ENCODE measurements around the gene MED9.

Gene MED9

GRCh38 chr17:17533901-17534441 is 57.2 kb downstream of the MED9 start:
- H3K9ac ChIP-seq (ENCODE audit: insufficient read length), result no peak overlapping the region
- H3K4me3 ChIP-seq, result no peak overlapping the region
- TF ChIP-seq POLR2AphosphoS5 (IDR thresholded peaks at IDR 0.05; ENCODE audit: borderline replicate concordance, low read depth, low read length) (no peak), EZH2 (IDR thresholded peaks at IDR 0.05) (no peak), FOXP2 (optimal IDR thresholded peaks at IDR 0.05; ENCODE audit: control extremely low read depth, extremely low read length, insufficient read depth) (no peak)
- no peaks in the 10 kb centered on the region for H3K36me3 ChIP-seq (ENCODE audit: insufficient read depth, low read length)
- no peak overlapping the region for H3K27ac ChIP-seq
- DNase-seq (ENCODE audit: low read depth, low spot score), result no peak
- no peaks in the 10 kb centered on the region for H3K9me3 ChIP-seq (ENCODE audit: low read depth, low read length)

- Histone ChIP-seq H3K4me3 (no peak overlapping the region), H3K27ac (no peak overlapping the region), H3K9me3 (ENCODE audit: low read depth, low read length) (no peaks in the 10 kb centered on the region), H3K9ac (ENCODE audit: insufficient read length) (no peak overlapping the region), H3K36me3 (ENCODE audit: insufficient read depth, low read length) (no peaks in the 10 kb centered on the region)
- TF ChIP-seq POLR2AphosphoS5 (IDR thresholded peaks at IDR 0.05; ENCODE audit: borderline replicate concordance, low read depth, low read length) (no peak), FOXP2 (optimal IDR thresholded peaks at IDR 0.05; ENCODE audit: control extremely low read depth, extremely low read length, insufficient read depth) (no peak)
- DNase-seq (ENCODE audit: low read depth, low spot score), result no peak
Observed at GRCh38 chr17:17535957-17536356, 59.2 kb downstream of the MED9 start.

- no peak overlapping the region for H3K9ac ChIP-seq (ENCODE audit: insufficient read length)
- no peak for DNase-seq (ENCODE audit: low read depth, low spot score)
- no peak for TF ChIP-seq POLR2AphosphoS5 (IDR thresholded peaks at IDR 0.05; ENCODE audit: borderline replicate concordance, low read depth, low read length)
- TF ChIP-seq FOXP2 (optimal IDR thresholded peaks at IDR 0.05; ENCODE audit: control extremely low read depth, extremely low read length, insufficient read depth), result no peak
- no peak for TF ChIP-seq EZH2 (IDR thresholded peaks at IDR 0.05)
- H3K9me3 ChIP-seq (ENCODE audit: low read depth, low read length), result no peaks in the 10 kb centered on the region
- H3K4me3 ChIP-seq, result no peak overlapping the region
- no peaks in the 10 kb centered on the region for H3K36me3 ChIP-seq (ENCODE audit: insufficient read depth, low read length)
- H3K27ac ChIP-seq, result no peak overlapping the region
Observed at GRCh38 chr17:17536702-17537101, 59.9 kb downstream of the MED9 start.

GRCh38 chr17:17537311-17538099 is 60.7 kb downstream of the MED9 start:
- no peak for DNase-seq (ENCODE audit: low read depth, low spot score)
- no peaks in the 10 kb centered on the region for H3K36me3 ChIP-seq (ENCODE audit: insufficient read depth, low read length)
- H3K9ac ChIP-seq (ENCODE audit: insufficient read length), result no peak overlapping the region
- no peak overlapping the region for H3K27ac ChIP-seq
- H3K4me3 ChIP-seq, result no peak overlapping the region
- no peaks in the 10 kb centered on the region for H3K9me3 ChIP-seq (ENCODE audit: low read depth, low read length)
- TF ChIP-seq POLR2AphosphoS5 (IDR thresholded peaks at IDR 0.05; ENCODE audit: borderline replicate concordance, low read depth, low read length), result no peak
- TF ChIP-seq FOXP2 (optimal IDR thresholded peaks at IDR 0.05; ENCODE audit: control extremely low read depth, extremely low read length, insufficient read depth), result no peak
- no peak for TF ChIP-seq EZH2 (IDR thresholded peaks at IDR 0.05)

- H3K4me3 ChIP-seq, result no peak overlapping the region
- peak overlapping the region; percentile 55 for H3K9ac ChIP-seq (ENCODE audit: insufficient read length)
- no peaks in the 10 kb centered on the region for H3K36me3 ChIP-seq (ENCODE audit: insufficient read depth, low read length)
- H3K27ac ChIP-seq, result peak overlapping the region; percentile 76; the same call in 1 of the 2 replicates
- no peak for DNase-seq (ENCODE audit: low read depth, low spot score)
- TF ChIP-seq FOXP2 (optimal IDR thresholded peaks at IDR 0.05; ENCODE audit: control extremely low read depth, extremely low read length, insufficient read depth) (no peak), POLR2AphosphoS5 (IDR thresholded peaks at IDR 0.05; ENCODE audit: borderline replicate concordance, low read depth, low read length) (no peak), EZH2 (IDR thresholded peaks at IDR 0.05) (no peak)
- H3K9me3 ChIP-seq (ENCODE audit: low read depth, low read length), result no peaks in the 10 kb centered on the region
Observed at GRCh38 chr17:17538417-17539391, 61.9 kb downstream of the MED9 start.

GRCh38 chr17:17539591-17539990 is 62.8 kb downstream of the MED9 start:
- H3K4me3 ChIP-seq, result no peak overlapping the region
- TF ChIP-seq FOXP2 (optimal IDR thresholded peaks at IDR 0.05; ENCODE audit: control extremely low read depth, extremely low read length, insufficient read depth), result no peak
- TF ChIP-seq EZH2 (IDR thresholded peaks at IDR 0.05), result no peak
- no peak for TF ChIP-seq POLR2AphosphoS5 (IDR thresholded peaks at IDR 0.05; ENCODE audit: borderline replicate concordance, low read depth, low read length)
- H3K9me3 ChIP-seq (ENCODE audit: low read depth, low read length), result no peaks in the 10 kb centered on the region
- H3K9ac ChIP-seq (ENCODE audit: insufficient read length), result no peak overlapping the region
- H3K27ac ChIP-seq, result no peak overlapping the region
- no peaks in the 10 kb centered on the region for H3K36me3 ChIP-seq (ENCODE audit: insufficient read depth, low read length)
- no peak for DNase-seq (ENCODE audit: low read depth, low spot score)

- H3K9me3 ChIP-seq (ENCODE audit: low read depth, low read length), result no peaks in the 10 kb centered on the region
- H3K36me3 ChIP-seq (ENCODE audit: insufficient read depth, low read length), result no peaks in the 10 kb centered on the region
- no peak overlapping the region for H3K27ac ChIP-seq
- no peak overlapping the region for H3K9ac ChIP-seq (ENCODE audit: insufficient read length)
- DNase-seq (ENCODE audit: low read depth, low spot score), result no peak
- no peak for TF ChIP-seq EZH2 (IDR thresholded peaks at IDR 0.05)
- no peak for TF ChIP-seq POLR2AphosphoS5 (IDR thresholded peaks at IDR 0.05; ENCODE audit: borderline replicate concordance, low read depth, low read length)
- TF ChIP-seq FOXP2 (optimal IDR thresholded peaks at IDR 0.05; ENCODE audit: control extremely low read depth, extremely low read length, insufficient read depth), result no peak
- H3K4me3 ChIP-seq, result no peak overlapping the region
Observed at GRCh38 chr17:17540278-17540906, 63.6 kb downstream of the MED9 start.

Measured in SK-N-MC (cell line).